Natural killer cell (primary cell): ENCODE results near the gene BCR. TPM values are rescaled to one million over a fixed set of nuclear protein-coding genes. Genes with fewer than 3 reads are reported as not detected.

Experiments used
- ATAC-seq, 3 donors: fragments of 150-1000 bp in 2 of 3; fragments of 200-7000 bp in 1 of 3; cut with Tn5 transposase; 1 replicate in 1 of 3; 2 replicates in 2 of 3; pipeline ENCODE4 v1.10.0; 2021; ENCODE audit warnings: mild to moderate bottlenecking in 2 of 3, moderate library complexity in 2 of 3
- DNase-seq, 2 donors: peaks; one replicate each; pipeline versions ENCODE4 v3.0.0 to v3.0.0-alpha.2; 2013 to 2021; ENCODE audit warnings: mixed read lengths in 1 of 2
- H3K27ac ChIP-seq: one replicate; pipeline ENCODE4 v1.5.1; 2013; ENCODE audit warnings: mild to moderate bottlenecking, low read length
- H3K27me3 ChIP-seq: one replicate; pipeline ENCODE4 v1.6.1; 2013; ENCODE audit warnings: low read length; ENCODE audit not compliant: control insufficient read depth, insufficient read depth
- H3K36me3 ChIP-seq: one replicate; pipeline ENCODE4 v1.6.1; 2013; ENCODE audit warnings: low read length; ENCODE audit not compliant: control insufficient read depth, insufficient read depth
- H3K4me1 ChIP-seq: one replicate; pipeline ENCODE4 v1.6.1; 2013; ENCODE audit warnings: low read length; ENCODE audit not compliant: control insufficient read depth, insufficient read depth
- H3K4me3 ChIP-seq: one replicate; pipeline ENCODE4 v1.5.1; 2013; ENCODE audit warnings: low read length
- H3K9me3 ChIP-seq: one replicate; pipeline ENCODE4 v1.6.1; 2013; ENCODE audit warnings: low read length; ENCODE audit not compliant: control insufficient read depth, insufficient read depth
- H3K27ac Mint-ChIP-seq, 2 donors: one replicate each; pipeline ENCODE4 v1.8.0; 2022; ENCODE audit warnings: mild to moderate bottlenecking in 2 of 2, mixed read lengths in 2 of 2, moderate library complexity in 1 of 2
- H3K27me3 Mint-ChIP-seq, 2 donors: one replicate each; pipeline ENCODE4 v1.8.0; 2022; ENCODE audit warnings: low read depth in 2 of 2, mixed read lengths in 2 of 2
- H3K36me3 Mint-ChIP-seq: one replicate; pipeline ENCODE4 v1.8.0; 2022; ENCODE audit warnings: mixed read lengths
- H3K4me1 Mint-ChIP-seq, 2 donors: one replicate each; pipeline ENCODE4 v1.8.0; 2022; ENCODE audit warnings: mixed read lengths in 2 of 2
- H3K4me3 Mint-ChIP-seq: one replicate; pipeline ENCODE4 v1.8.0; 2022; ENCODE audit warnings: mild to moderate bottlenecking, moderate library complexity, mixed read lengths
- H3K9me3 Mint-ChIP-seq, 2 donors: one replicate each; pipeline ENCODE4 v1.8.0; 2022; ENCODE audit warnings: mixed read lengths in 2 of 2
- CTCF ChIP-seq: fragments of 200-600 bp; IDR thresholded peaks from one replicate; pipeline ENCODE4 v1.8.0; 2022; ENCODE audit warnings: antibody characterized with exemption
- WGBS: methylation state at CpG from one replicate; pipeline ENCODE4 v1.1.7; 2013; ENCODE audit warnings: missing lambda C conversion rate; ENCODE audit not compliant: insufficient coverage; 5-methylcytosine and 5-hydroxymethylcytosine counted together
- intact Hi-C: fragments of 100-400 bp; cut with micrococcal nuclease; formaldehyde crosslinking; loops from one replicate; pipeline ENCODE4 v1.14.2; 2022
- total RNA-seq, 4 donors: library from RNA; stranded (reverse); fragments of 120-200 nt in 1 of 4; gene quantifications; one replicate each; pipeline versions ENCODE4 v1.2.3 to v1.2.4, GENCODE V29; 2013 to 2022

The BCR gene
- total RNA-seq, 3 donors from 2014 or later (not counting 1 experiment from before 2014, with no cell fraction given), result 166 to 186 (median 167) TPM

GRCh38 chr22:23353004-23353403 lies 172.7 kb downstream of the BCR start:
- WGBS, result 45% methylated on average over 1 of the region's 1 CpG
- ATAC-seq, result no peak

GRCh38 chr22:23353696-23354095 lies 173.4 kb downstream of the BCR start:
- Mint-ChIP-seq H3K36me3 (no peaks in the 10 kb centered on the region), H3K27me3 (peaks cover 15 to 23% of the 10 kb centered on the region in 2 donors), H3K4me3 (no peak overlapping the region), H3K27ac (no peak overlapping the region), H3K9me3 (no peaks in the 10 kb centered on the region), H3K4me1 (no peaks in the 10 kb centered on the region)
- Histone ChIP-seq H3K27ac (no peak overlapping the region), H3K4me1 (no peaks in the 10 kb centered on the region), H3K27me3 (no peaks in the 10 kb centered on the region), H3K9me3 (no peaks in the 10 kb centered on the region), H3K4me3 (no peak overlapping the region), H3K36me3 (no peaks in the 10 kb centered on the region)
- 92% methylated on average over 1 of the region's 1 CpG for WGBS
- ATAC-seq (no peak), DNase-seq (no peak)
- intact Hi-C loops, result no loop called here
- TF ChIP-seq CTCF, result no peak

More at GRCh38 chr22:23353004-23353403, 172.7 kb downstream of the BCR start:
- Histone ChIP-seq H3K27ac (no peak overlapping the region), H3K4me3 (no peak overlapping the region), H3K36me3 (no peaks in the 10 kb centered on the region), H3K27me3 (no peaks in the 10 kb centered on the region), H3K9me3 (no peaks in the 10 kb centered on the region), H3K4me1 (no peaks in the 10 kb centered on the region)
- Mint-ChIP-seq H3K4me3 (no peak overlapping the region), H3K9me3 (no peaks in the 10 kb centered on the region), H3K27ac (no peak overlapping the region), H3K4me1 (no peaks in the 10 kb centered on the region), H3K36me3 (no peaks in the 10 kb centered on the region), H3K27me3 (peaks cover 13 to 29% of the 10 kb centered on the region in 2 donors)
- intact Hi-C loops, result no loop called here
- no peak for TF ChIP-seq CTCF
- no peak for DNase-seq

- Mint-ChIP-seq H3K4me1 (no peaks in the 10 kb centered on the region), H3K27me3 (peaks cover 7 to 8% of the 10 kb centered on the region in 2 donors), H3K36me3 (no peaks in the 10 kb centered on the region), H3K4me3 (no peak overlapping the region), H3K9me3 (no peaks in the 10 kb centered on the region), H3K27ac (no peak overlapping the region)
- no peak for TF ChIP-seq CTCF
- H3K27ac ChIP-seq, result no peak overlapping the region
- 94% methylated on average over 4 of the region's 4 CpGs for whole genome bisulfite sequencing
- no peaks in the 10 kb centered on the region for H3K27me3 ChIP-seq
- no peak overlapping the region for H3K4me3 ChIP-seq
- intact Hi-C loops, result no loop called here
- H3K4me1 ChIP-seq, result no peaks in the 10 kb centered on the region
- DNase-seq (no peak), ATAC-seq (no peak)
- no peaks in the 10 kb centered on the region for H3K36me3 ChIP-seq
- no peaks in the 10 kb centered on the region for H3K9me3 ChIP-seq
Observed at GRCh38 chr22:23356094-23356493, 175.8 kb downstream of the BCR start.

DNA sequence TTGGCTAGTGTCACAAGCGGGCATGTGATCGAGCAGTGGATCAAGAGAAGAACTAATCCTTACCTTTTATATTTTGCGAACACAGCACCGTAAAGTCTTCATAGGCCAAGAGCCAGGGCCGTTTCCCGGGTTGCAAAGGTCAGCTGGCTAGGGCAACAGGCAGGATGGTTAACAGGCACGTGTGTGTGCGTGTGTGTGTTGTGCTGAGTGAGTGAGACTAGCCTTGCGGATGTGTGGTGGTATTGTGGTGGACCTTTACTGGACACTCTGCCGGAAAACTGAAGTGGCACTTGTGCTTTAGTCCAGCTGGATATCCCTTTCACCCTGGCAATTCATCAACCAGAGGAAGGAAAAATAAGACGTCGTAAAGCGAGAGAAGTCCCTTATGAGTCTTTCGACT lies 176.7 kb downstream of the BCR start:
- no peak for ATAC-seq

More for the DNA sequence above, 176.7 kb downstream of the BCR start:
- DNase-seq, result no peak
- Mint-ChIP-seq H3K36me3 (no peaks in the 10 kb centered on the region), H3K27me3 (peaks cover 7 to 8% of the 10 kb centered on the region in 2 donors), H3K4me3 (no peak overlapping the region), H3K4me1 (peaks cover 0 to 5% of the 10 kb centered on the region in 2 donors), H3K27ac (no peak overlapping the region), H3K9me3 (no peaks in the 10 kb centered on the region)
- Histone ChIP-seq H3K4me1 (no peaks in the 10 kb centered on the region), H3K36me3 (no peaks in the 10 kb centered on the region), H3K4me3 (no peak overlapping the region), H3K27ac (no peak overlapping the region), H3K27me3 (no peaks in the 10 kb centered on the region), H3K9me3 (no peaks in the 10 kb centered on the region)
- WGBS, result 91% methylated on average over 14 of the region's 14 CpGs
- no peak for TF ChIP-seq CTCF
- intact Hi-C loops, result no loop called here
